Activated CD8-positive, alpha-beta T cell treated with anti-CD3 and anti-CD28 coated beads for 36 hours (primary cell): ENCODE data around the gene AKIRIN2. TPM values are rescaled to one million over a fixed set of nuclear protein-coding genes. Genes with fewer than 3 reads are reported as not detected.
"Not testable (repeated sequence)": the region's sequence is repeated elsewhere in the genome, so short reads cannot be mapped to it uniquely, and the experiment has no call there.

Source experiments
- ATAC-seq: fragments of 200-7000 bp; cut with Tn5 transposase; one replicate; pipeline ENCODE4 v1.10.0; 2021; ENCODE audit warnings: mild to moderate bottlenecking, moderate library complexity
- CTCF ChIA-PET: fragments of 350-600 bp; sonication (Branson Sonifier 250); formaldehyde crosslinking; loops from one replicate; lab custom pipeline; 2021; ENCODE audit warnings: antibody characterized with exemption; lab: Charles Lee
- POLR2A ChIA-PET: fragments of 350-600 bp; sonication (Branson Sonifier 250); formaldehyde crosslinking; loops from one replicate; lab custom pipeline; 2021; ENCODE audit warnings: antibody characterized with exemption; lab: Charles Lee
- DNase-seq: peaks from one replicate; pipeline ENCODE4 v3.0.0-alpha.2; 2020
- H3K27ac Mint-ChIP-seq: one replicate; pipeline ENCODE4 v1.8.0; 2021; ENCODE audit warnings: mild to moderate bottlenecking, mixed read lengths
- H3K27me3 Mint-ChIP-seq: one replicate; pipeline ENCODE4 v1.8.0; 2021; ENCODE audit warnings: mixed read lengths
- H3K36me3 Mint-ChIP-seq: one replicate; pipeline ENCODE4 v1.8.0; 2021; ENCODE audit warnings: low read depth, mixed read lengths
- H3K4me1 Mint-ChIP-seq: one replicate; pipeline ENCODE4 v1.8.0; 2021; ENCODE audit warnings: low read depth, mixed read lengths
- H3K4me3 Mint-ChIP-seq: one replicate; pipeline ENCODE4 v1.8.0; 2021; ENCODE audit warnings: mild to moderate bottlenecking, moderate library complexity, mixed read lengths
- H3K9me3 Mint-ChIP-seq: one replicate; pipeline ENCODE4 v1.8.0; 2021; ENCODE audit warnings: mixed read lengths
- intact Hi-C: fragments of 100-400 bp; cut with micrococcal nuclease; formaldehyde crosslinking; loops from one replicate; pipeline ENCODE4 v1.10.0; 2022
- total RNA-seq, 2 experiments: library from RNA; stranded (reverse); gene quantifications; one replicate each; pipeline ENCODE4 v1.2.3, GENCODE V29; 2021
- TF ChIP-seq, protein P1 (sequence below): fragments of 200-600 bp; IDR thresholded peaks from one replicate; pipeline ENCODE4 v1.8.0; 2022; ENCODE audit warnings: antibody characterized with exemption, mild to moderate bottlenecking

The AKIRIN2 gene
- total RNA-seq, 2 experiments from 2014 or later, result 42.1 to 45.6 TPM

DNA sequence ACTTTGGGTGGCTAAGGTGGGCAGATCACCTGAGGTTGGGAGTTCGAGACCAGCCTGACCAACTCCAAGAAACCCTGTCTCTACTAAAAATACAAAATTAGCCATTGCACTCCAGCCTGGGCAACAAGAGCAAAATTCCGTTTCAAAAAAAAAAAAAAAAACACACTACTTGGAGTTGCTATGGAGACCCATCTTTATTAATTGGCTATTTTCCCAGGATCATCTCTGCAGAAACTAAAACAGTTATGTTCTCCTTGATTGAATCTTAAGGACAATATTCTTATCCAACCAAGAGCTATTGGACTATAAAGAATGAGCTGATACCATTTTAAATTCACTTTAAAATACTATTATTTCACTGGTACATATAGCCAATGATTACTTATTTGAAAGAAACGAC is 14.7 kb downstream of the AKIRIN2 start:
- ATAC-seq, result no peak
- Mint-ChIP-seq H3K36me3 (peaks cover 30% of the 10 kb centered on the region), H3K27ac (no peak overlapping the region), H3K27me3 (no peaks in the 10 kb centered on the region), H3K4me1 (peaks cover 78% of the 10 kb centered on the region), H3K9me3 (no peaks in the 10 kb centered on the region), H3K4me3 (no peak overlapping the region)
- ChIA-PET POLR2A (interaction anchor here (0.6 to 1.0 kb wide), 2 partner anchors 14 to 471 kb away, joined by 3 to 4 read pairs; no protein-coding TSS in a partner anchor), CTCF (interaction anchor here (0.9 to 1.5 kb wide), 2 partner anchors 10 to 11 kb away, joined by 3 to 5 read pairs; no protein-coding TSS in a partner anchor)
- intact Hi-C loops, result no loop called here
- TF ChIP-seq, protein P1, sequence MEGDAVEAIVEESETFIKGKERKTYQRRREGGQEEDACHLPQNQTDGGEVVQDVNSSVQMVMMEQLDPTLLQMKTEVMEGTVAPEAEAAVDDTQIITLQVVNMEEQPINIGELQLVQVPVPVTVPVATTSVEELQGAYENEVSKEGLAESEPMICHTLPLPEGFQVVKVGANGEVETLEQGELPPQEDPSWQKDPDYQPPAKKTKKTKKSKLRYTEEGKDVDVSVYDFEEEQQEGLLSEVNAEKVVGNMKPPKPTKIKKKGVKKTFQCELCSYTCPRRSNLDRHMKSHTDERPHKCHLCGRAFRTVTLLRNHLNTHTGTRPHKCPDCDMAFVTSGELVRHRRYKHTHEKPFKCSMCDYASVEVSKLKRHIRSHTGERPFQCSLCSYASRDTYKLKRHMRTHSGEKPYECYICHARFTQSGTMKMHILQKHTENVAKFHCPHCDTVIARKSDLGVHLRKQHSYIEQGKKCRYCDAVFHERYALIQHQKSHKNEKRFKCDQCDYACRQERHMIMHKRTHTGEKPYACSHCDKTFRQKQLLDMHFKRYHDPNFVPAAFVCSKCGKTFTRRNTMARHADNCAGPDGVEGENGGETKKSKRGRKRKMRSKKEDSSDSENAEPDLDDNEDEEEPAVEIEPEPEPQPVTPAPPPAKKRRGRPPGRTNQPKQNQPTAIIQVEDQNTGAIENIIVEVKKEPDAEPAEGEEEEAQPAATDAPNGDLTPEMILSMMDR, result no peak
- no peak for DNase-seq

GRCh38 chr6:87686636-87687205 is 15.3 kb downstream of the AKIRIN2 start:
- Mint-ChIP-seq H3K4me1 (peaks cover 78% of the 10 kb centered on the region), H3K36me3 (peaks cover 32% of the 10 kb centered on the region)
- H3K27ac Mint-ChIP-seq, DNase-seq, ATAC-seq, H3K27me3 Mint-ChIP-seq, H3K9me3 Mint-ChIP-seq, intact Hi-C loops, H3K4me3 Mint-ChIP-seq: not testable (repeated sequence)
- POLR2A ChIA-PET, result interaction anchor here (1.0 kb wide), 1 partner anchor 15 kb away, joined by 4 read pairs; no protein-coding TSS in a partner anchor
- CTCF ChIA-PET, result interaction anchor here (1.5 kb wide), 1 partner anchor 12 kb away, joined by 3 read pairs; no protein-coding TSS in a partner anchor

DNA sequence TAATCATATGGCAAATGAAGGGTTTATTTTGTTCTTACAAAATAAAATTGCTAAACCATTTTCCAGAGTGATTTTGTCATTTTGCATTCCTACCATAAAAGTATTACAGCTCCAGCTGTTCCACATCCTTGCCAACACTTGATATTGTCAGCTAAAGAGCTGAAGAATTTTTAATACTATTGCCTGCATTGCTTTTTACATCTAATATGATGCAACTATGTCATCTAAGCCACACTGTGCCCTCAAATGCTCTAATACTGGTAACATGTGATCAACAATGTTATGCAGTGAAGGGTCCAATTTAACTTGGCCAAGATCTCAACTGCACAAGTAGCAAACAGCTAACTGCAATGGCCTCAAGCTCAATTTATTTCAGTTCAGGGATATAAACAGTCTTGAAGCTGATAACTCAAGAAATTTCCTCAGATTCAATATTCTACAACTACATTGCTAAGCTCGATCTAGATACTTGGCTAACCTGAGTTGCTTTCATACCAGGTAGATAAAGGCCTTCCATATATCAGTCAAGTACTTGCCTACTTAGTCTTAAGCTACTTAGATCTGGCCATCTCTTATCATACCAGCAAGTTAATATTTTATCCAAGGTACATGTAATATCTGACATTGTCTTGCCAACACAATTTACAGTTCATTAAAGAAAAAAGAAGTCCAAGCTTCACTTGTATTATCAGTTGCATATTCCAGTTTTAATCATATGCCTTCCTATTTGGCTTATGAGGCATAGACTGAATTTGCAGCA is 17.0 kb downstream of the AKIRIN2 start:
- DNase-seq (no peak), ATAC-seq (no peak)
- H3K27ac Mint-ChIP-seq, result no peak overlapping the region
- POLR2A ChIA-PET, result interaction anchor here (0.7 to 2.1 kb wide), 3 partner anchors 12 to 28 kb away, joined by 3 to 9 read pairs (median 3); no protein-coding TSS in a partner anchor
- peaks cover 29% of the 10 kb centered on the region for H3K36me3 Mint-ChIP-seq
- TF ChIP-seq, protein P1, result no peak
- H3K4me1 Mint-ChIP-seq, result peaks cover 70% of the 10 kb centered on the region
- intact Hi-C loops, result no loop called here
- no peaks in the 10 kb centered on the region for H3K27me3 Mint-ChIP-seq
- no peak overlapping the region for H3K4me3 Mint-ChIP-seq
- no peaks in the 10 kb centered on the region for H3K9me3 Mint-ChIP-seq
- CTCF ChIA-PET, result interaction anchor here (0.6 to 1.1 kb wide), 4 partner anchors 8 to 46 kb away, joined by 3 read pairs; no protein-coding TSS in a partner anchor

DNA sequence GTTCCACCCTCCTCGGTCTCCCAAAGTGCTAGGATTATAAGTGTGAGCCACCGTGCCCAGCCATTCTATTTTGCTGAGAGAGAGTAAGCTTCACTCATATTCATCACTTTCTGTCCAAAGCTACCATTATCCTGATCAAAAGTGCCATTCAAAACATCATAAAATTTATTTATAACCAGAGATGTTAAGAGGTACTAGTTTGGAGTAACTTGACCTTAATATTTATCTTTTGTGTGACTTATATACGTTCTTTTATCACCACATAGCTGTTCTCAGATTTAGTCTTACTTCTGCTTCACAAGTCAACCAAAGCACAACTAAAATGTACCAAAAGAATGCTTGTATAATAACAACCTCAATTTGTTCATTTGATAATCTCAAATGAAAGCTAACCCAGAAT is 18.1 kb downstream of the AKIRIN2 start:
- ChIA-PET CTCF (interaction anchor here (1.0 to 1.8 kb wide), 2 partner anchors 13 to 14 kb away, joined by 3 to 6 read pairs; no protein-coding TSS in a partner anchor), POLR2A (interaction anchor here (1.3 to 2.1 kb wide), 2 partner anchors 13 to 15 kb away, joined by 3 to 9 read pairs; no protein-coding TSS in a partner anchor)
- intact Hi-C loops, result no loop called here
- TF ChIP-seq, protein P1, result no peak
- DNase-seq (no peak), ATAC-seq (no peak)
- Mint-ChIP-seq H3K27ac (no peak overlapping the region), H3K4me3 (no peak overlapping the region), H3K36me3 (peaks cover 29% of the 10 kb centered on the region), H3K4me1 (peaks cover 65% of the 10 kb centered on the region), H3K9me3 (no peaks in the 10 kb centered on the region), H3K27me3 (no peaks in the 10 kb centered on the region)

- peak; percentile 26 for DNase-seq
- H3K4me1 Mint-ChIP-seq, result peaks cover 64% of the 10 kb centered on the region
- intact Hi-C loops, result loop anchor here (1.0 kb wide), 1 partner anchor 16 kb away; no protein-coding TSS in a partner anchor
- H3K36me3 Mint-ChIP-seq, result peaks cover 37% of the 10 kb centered on the region
- CTCF ChIA-PET, result interaction anchor here (1.8 kb wide), 1 partner anchor 15 kb away, joined by 6 read pairs; no protein-coding TSS in a partner anchor
- H3K27me3 Mint-ChIP-seq, result no peaks in the 10 kb centered on the region
- H3K27ac Mint-ChIP-seq, result peak overlapping the region; percentile 50
- H3K9me3 Mint-ChIP-seq, result no peaks in the 10 kb centered on the region
- POLR2A ChIA-PET, result interaction anchor here (0.7 to 1.7 kb wide), 5 partner anchors 9 to 150 kb away, joined by 3 to 9 read pairs (median 3); partner anchors contain the start of gene AKIRIN2
- TF ChIP-seq, protein P1, result no peak
- no peak overlapping the region for H3K4me3 Mint-ChIP-seq
- ATAC-seq, result peak; percentile 93
Observed at GRCh38 chr6:87682310-87682709, 19.7 kb downstream of the AKIRIN2 start.
